GM23338 (cell line): ENCODE results near the gene GIMAP5.

Experiments used
- CTCF ChIP-seq, 2 experiments: fragments of 200-600 bp in 1 of 2; sonication (generic) in 1 of 2; conservative IDR thresholded peaks; 2 replicates each; pipeline versions ENCODE4 v1.5.1 to v1.6.1; 2016 to 2017; ENCODE audit warnings: antibody characterized with exemption in 2 of 2, low read depth in 2 of 2, mild to moderate bottlenecking in 2 of 2, moderate library complexity in 1 of 2
- ETS1 ChIP-seq: IDR thresholded peaks from 2 replicates; pipeline ENCODE4 v1.6.1; 2016; ENCODE audit warnings: antibody characterized with exemption
- EZH2 ChIP-seq: fragments of 200-600 bp; sonication (generic); IDR thresholded peaks from one replicate; pipeline ENCODE4 v1.8.0; 2017; ENCODE audit warnings: antibody characterized with exemption, mild to moderate bottlenecking, low read depth; ENCODE audit not compliant: unreplicated experiment
- EZH2phosphoT487 ChIP-seq: fragments of 200-600 bp; sonication (generic); IDR thresholded peaks from one replicate; pipeline ENCODE4 v1.8.1; 2018; ENCODE audit warnings: antibody characterized with exemption; ENCODE audit not compliant: unreplicated experiment
- NANOG ChIP-seq: IDR thresholded peaks from 2 replicates; pipeline ENCODE4 v1.6.1; 2016; ENCODE audit warnings: antibody characterized with exemption, borderline replicate concordance
- POLR2AphosphoS5 ChIP-seq: IDR thresholded peaks from 2 replicates; pipeline ENCODE4 v1.6.1; 2016; ENCODE audit warnings: antibody characterized with exemption, low read depth
- TF ChIP-seq, protein P1 (sequence below): IDR thresholded peaks from one replicate; pipeline ENCODE4 v1.6.1; 2018; ENCODE audit warnings: antibody characterized with exemption; ENCODE audit not compliant: unreplicated experiment

DNA sequence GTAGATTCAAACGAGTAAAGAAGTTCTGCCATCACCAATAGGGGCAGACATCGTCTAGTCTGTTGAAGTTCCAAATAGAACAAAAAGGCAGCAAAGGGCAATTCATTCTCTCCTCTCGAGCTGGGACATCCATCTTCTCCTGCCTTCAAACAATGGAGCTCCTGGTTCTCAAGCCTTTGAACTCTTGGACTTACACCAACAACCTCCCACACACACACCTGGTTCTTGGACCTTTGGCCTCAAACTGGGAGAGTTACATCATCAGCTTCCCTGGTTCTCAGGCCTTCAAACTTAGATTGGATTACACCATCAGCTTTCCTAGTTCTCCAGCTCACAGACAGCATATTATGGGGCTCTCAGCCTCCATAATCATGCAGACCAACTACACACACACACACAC lies 9.8 kb upstream of the GIMAP5 start:
- TF ChIP-seq CTCF (conservative IDR thresholded peaks at IDR 0.05; ENCODE audit: low read depth in 2 of 2), result no peak
- no peak for TF ChIP-seq EZH2
- TF ChIP-seq POLR2AphosphoS5, result no peak
- no peak for TF ChIP-seq EZH2phosphoT487
- TF ChIP-seq, protein P1, sequence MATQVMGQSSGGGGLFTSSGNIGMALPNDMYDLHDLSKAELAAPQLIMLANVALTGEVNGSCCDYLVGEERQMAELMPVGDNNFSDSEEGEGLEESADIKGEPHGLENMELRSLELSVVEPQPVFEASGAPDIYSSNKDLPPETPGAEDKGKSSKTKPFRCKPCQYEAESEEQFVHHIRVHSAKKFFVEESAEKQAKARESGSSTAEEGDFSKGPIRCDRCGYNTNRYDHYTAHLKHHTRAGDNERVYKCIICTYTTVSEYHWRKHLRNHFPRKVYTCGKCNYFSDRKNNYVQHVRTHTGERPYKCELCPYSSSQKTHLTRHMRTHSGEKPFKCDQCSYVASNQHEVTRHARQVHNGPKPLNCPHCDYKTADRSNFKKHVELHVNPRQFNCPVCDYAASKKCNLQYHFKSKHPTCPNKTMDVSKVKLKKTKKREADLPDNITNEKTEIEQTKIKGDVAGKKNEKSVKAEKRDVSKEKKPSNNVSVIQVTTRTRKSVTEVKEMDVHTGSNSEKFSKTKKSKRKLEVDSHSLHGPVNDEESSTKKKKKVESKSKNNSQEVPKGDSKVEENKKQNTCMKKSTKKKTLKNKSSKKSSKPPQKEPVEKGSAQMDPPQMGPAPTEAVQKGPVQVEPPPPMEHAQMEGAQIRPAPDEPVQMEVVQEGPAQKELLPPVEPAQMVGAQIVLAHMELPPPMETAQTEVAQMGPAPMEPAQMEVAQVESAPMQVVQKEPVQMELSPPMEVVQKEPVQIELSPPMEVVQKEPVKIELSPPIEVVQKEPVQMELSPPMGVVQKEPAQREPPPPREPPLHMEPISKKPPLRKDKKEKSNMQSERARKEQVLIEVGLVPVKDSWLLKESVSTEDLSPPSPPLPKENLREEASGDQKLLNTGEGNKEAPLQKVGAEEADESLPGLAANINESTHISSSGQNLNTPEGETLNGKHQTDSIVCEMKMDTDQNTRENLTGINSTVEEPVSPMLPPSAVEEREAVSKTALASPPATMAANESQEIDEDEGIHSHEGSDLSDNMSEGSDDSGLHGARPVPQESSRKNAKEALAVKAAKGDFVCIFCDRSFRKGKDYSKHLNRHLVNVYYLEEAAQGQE, result no peak
- TF ChIP-seq NANOG, result no peak
- no peak for TF ChIP-seq ETS1
